Measurements from ENCODE around the gene XDH.

- TF ChIP-seq, protein P1, sequence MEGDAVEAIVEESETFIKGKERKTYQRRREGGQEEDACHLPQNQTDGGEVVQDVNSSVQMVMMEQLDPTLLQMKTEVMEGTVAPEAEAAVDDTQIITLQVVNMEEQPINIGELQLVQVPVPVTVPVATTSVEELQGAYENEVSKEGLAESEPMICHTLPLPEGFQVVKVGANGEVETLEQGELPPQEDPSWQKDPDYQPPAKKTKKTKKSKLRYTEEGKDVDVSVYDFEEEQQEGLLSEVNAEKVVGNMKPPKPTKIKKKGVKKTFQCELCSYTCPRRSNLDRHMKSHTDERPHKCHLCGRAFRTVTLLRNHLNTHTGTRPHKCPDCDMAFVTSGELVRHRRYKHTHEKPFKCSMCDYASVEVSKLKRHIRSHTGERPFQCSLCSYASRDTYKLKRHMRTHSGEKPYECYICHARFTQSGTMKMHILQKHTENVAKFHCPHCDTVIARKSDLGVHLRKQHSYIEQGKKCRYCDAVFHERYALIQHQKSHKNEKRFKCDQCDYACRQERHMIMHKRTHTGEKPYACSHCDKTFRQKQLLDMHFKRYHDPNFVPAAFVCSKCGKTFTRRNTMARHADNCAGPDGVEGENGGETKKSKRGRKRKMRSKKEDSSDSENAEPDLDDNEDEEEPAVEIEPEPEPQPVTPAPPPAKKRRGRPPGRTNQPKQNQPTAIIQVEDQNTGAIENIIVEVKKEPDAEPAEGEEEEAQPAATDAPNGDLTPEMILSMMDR (IDR thresholded peaks at IDR 0.05), result no peak
- no peak for TF ChIP-seq POLR2A (IDR thresholded peaks at IDR 0.05)
Measured at GRCh38 chr2:31429040-31429439, 14.5 kb upstream of the XDH start.

All from Peyer's patch (tissue), 4 donors.